MM.1S (cell line): Measurements from ENCODE around the gene SNRPA.

Source experiments
- CTCF ChIP-seq: fragments of 300-600 bp; sonication (generic); IDR thresholded peaks from 2 replicates; pipeline ENCODE4 v1.5.1; 2016; ENCODE audit warnings: antibody characterized with exemption, low read length, mixed read lengths
- EZH2phosphoT487 ChIP-seq: fragments of 300-600 bp; sonication (generic); IDR thresholded peaks from 2 replicates; pipeline ENCODE4 v1.6.1; 2018; ENCODE audit warnings: antibody characterized with exemption, low read length

GRCh38 chr19:40704491-40705361 is 46.3 kb upstream of the SNRPA start:
- TF ChIP-seq CTCF (no peak), EZH2phosphoT487 (no peak)
